Measurements from ENCODE around the gene SAMD3.

GRCh38 chr6:130216620-130217019 is 6.1 kb downstream of the SAMD3 start:
- TF ChIP-seq, protein P1, sequence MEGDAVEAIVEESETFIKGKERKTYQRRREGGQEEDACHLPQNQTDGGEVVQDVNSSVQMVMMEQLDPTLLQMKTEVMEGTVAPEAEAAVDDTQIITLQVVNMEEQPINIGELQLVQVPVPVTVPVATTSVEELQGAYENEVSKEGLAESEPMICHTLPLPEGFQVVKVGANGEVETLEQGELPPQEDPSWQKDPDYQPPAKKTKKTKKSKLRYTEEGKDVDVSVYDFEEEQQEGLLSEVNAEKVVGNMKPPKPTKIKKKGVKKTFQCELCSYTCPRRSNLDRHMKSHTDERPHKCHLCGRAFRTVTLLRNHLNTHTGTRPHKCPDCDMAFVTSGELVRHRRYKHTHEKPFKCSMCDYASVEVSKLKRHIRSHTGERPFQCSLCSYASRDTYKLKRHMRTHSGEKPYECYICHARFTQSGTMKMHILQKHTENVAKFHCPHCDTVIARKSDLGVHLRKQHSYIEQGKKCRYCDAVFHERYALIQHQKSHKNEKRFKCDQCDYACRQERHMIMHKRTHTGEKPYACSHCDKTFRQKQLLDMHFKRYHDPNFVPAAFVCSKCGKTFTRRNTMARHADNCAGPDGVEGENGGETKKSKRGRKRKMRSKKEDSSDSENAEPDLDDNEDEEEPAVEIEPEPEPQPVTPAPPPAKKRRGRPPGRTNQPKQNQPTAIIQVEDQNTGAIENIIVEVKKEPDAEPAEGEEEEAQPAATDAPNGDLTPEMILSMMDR (conservative IDR thresholded peaks at IDR 0.05; ENCODE audit: low read depth, low read length) = no peak
- TF ChIP-seq FOS (IDR thresholded peaks at IDR 0.05; ENCODE audit: low read depth, low read length) = no peak
- no peak for TF ChIP-seq POLR2A (IDR thresholded peaks at IDR 0.05; ENCODE audit: low read depth, low read length)
- TF ChIP-seq RFX5 (IDR thresholded peaks at IDR 0.05; ENCODE audit: low read depth, low read length) = no peak
- no peak for TF ChIP-seq BHLHE40 (IDR thresholded peaks at IDR 0.05; ENCODE audit: low read depth, low read length)
- no peak for TF ChIP-seq SMC3 (IDR thresholded peaks at IDR 0.05; ENCODE audit: low read depth, low read length)
- TF ChIP-seq RAD21 (IDR thresholded peaks at IDR 0.05; ENCODE audit: low read length) = no peak
- TF ChIP-seq NFE2L2 (IDR thresholded peaks at IDR 0.05; ENCODE audit: low read depth, low read length) = no peak
